Measurements from ENCODE around the gene TMEM126A.

The TMEM126A gene

DNA sequence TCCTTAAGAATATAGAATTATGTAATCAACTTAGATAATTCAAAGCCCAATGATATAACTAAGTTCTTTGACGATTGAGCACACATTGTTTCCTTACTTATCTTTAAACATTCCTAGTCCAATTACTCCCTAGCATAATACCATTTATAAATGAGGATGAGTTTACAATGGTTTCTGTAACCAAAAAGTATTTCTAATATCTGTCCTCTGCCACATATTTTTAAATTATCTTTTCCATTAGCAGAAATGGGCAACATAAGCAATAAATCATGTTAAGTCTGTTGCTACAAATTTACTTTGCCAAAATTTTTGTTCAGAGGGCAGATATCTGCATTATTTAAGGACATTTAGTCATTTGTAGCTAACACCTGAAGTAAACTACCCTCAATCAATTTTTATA lies 10.4 kb downstream of the TMEM126A start:
- Histone ChIP-seq H3K14ac (ENCODE audit: low read length) (no peak overlapping the region), H3K18ac (ENCODE audit: low read length) (no peak overlapping the region), H2AK5ac (ENCODE audit: low read length) (no peak overlapping the region), H2BK5ac (ENCODE audit: low read depth, low read length, poor library complexity) (no peak overlapping the region), H3K4me2 (ENCODE audit: low read length) (no peak overlapping the region), H2AFZ (ENCODE audit: insufficient read depth, low read length, poor library complexity) (no peak overlapping the region), H3K27me3 (ENCODE audit: insufficient read depth, low read length) (no peaks in the 10 kb centered on the region), H3K9me3 (ENCODE audit: insufficient read depth, low read depth, low read length) (no peaks in the 10 kb centered on the region), H2BK12ac (ENCODE audit: low read length) (no peak overlapping the region), H3K79me2 (ENCODE audit: control insufficient read depth, insufficient read depth, low read length, poor library complexity) (peaks cover 3% of the 10 kb centered on the region), H2BK120ac (ENCODE audit: insufficient read depth, low read length, poor library complexity) (no peak overlapping the region), H4K8ac (ENCODE audit: low read depth, low read length) (no peak overlapping the region), H3K4me3 (ENCODE audit: low read depth, low read length) (no peak overlapping the region), H3K23ac (ENCODE audit: low read length) (no peak overlapping the region), H3K27ac (ENCODE audit: low read depth, low read length) (no peak overlapping the region), H3K4ac (ENCODE audit: low read depth, low read length) (no peak overlapping the region), H3K36me3 (ENCODE audit: control insufficient read depth in 1 of 2, insufficient read depth in 2 of 2, low read length in 2 of 2) (peaks cover 0 to 4% of the 10 kb centered on the region in 2 experiments), H3K4me1 (ENCODE audit: control insufficient read depth in 1 of 2, insufficient read depth in 2 of 2, low read length in 2 of 2) (no peaks in the 10 kb centered on the region), H4K12ac (ENCODE audit: low read depth, low read length) (no peak overlapping the region), H3K79me1 (ENCODE audit: low read length) (no peaks in the 10 kb centered on the region), H4K91ac (ENCODE audit: low read depth, low read length) (no peak overlapping the region), H3K9ac (ENCODE audit: low read length) (no peak overlapping the region)
- no CpG with 5 or more reads among the region's 1 CpG for WGBS (ENCODE audit: extremely low coverage, insufficient coverage, insufficient read length)
- no peak for DNase-seq

- Histone ChIP-seq H3K79me1 (ENCODE audit: low read length) (peaks cover 11% of the 10 kb centered on the region), H2BK5ac (ENCODE audit: low read depth, low read length, poor library complexity) (no peak overlapping the region), H3K14ac (ENCODE audit: low read length) (no peak overlapping the region), H3K36me3 (ENCODE audit: control insufficient read depth in 1 of 2, insufficient read depth in 2 of 2, low read length in 2 of 2) (peaks cover 0 to 1% of the 10 kb centered on the region in 2 experiments), H3K9me3 (ENCODE audit: insufficient read depth, low read depth, low read length) (no peaks in the 10 kb centered on the region), H3K4ac (ENCODE audit: low read depth, low read length) (peak overlapping the region; percentile 97), H3K79me2 (ENCODE audit: control insufficient read depth, insufficient read depth, low read length, poor library complexity) (peaks cover 17% of the 10 kb centered on the region), H2BK120ac (ENCODE audit: insufficient read depth, low read length, poor library complexity) (no peak overlapping the region), H3K4me1 (ENCODE audit: control insufficient read depth in 1 of 2, insufficient read depth in 2 of 2, low read length in 2 of 2) (no peaks in the 10 kb centered on the region), H4K91ac (ENCODE audit: low read depth, low read length) (no peak overlapping the region), H3K23ac (ENCODE audit: low read length) (no peak overlapping the region), H4K8ac (ENCODE audit: low read depth, low read length) (no peak overlapping the region), H3K9ac (ENCODE audit: low read length) (no peak overlapping the region), H2AFZ (ENCODE audit: insufficient read depth, low read length, poor library complexity) (no peak overlapping the region), H2BK12ac (ENCODE audit: low read length) (no peak overlapping the region), H4K12ac (ENCODE audit: low read depth, low read length) (no peak overlapping the region), H3K27me3 (ENCODE audit: insufficient read depth, low read length) (no peaks in the 10 kb centered on the region), H2AK5ac (ENCODE audit: low read length) (no peak overlapping the region), H3K4me3 (ENCODE audit: low read depth, low read length) (no peak overlapping the region), H3K27ac (ENCODE audit: low read depth, low read length) (no peak overlapping the region), H3K4me2 (ENCODE audit: low read length) (peak overlapping the region; percentile 47), H3K18ac (ENCODE audit: low read length) (no peak overlapping the region)
- no CpG with 5 or more reads among the region's 4 CpGs for WGBS (ENCODE audit: extremely low coverage, insufficient coverage, insufficient read length)
- DNase-seq = no peak
Observed at GRCh38 chr11:85661972-85662664, 14.4 kb downstream of the TMEM126A start.

DNA sequence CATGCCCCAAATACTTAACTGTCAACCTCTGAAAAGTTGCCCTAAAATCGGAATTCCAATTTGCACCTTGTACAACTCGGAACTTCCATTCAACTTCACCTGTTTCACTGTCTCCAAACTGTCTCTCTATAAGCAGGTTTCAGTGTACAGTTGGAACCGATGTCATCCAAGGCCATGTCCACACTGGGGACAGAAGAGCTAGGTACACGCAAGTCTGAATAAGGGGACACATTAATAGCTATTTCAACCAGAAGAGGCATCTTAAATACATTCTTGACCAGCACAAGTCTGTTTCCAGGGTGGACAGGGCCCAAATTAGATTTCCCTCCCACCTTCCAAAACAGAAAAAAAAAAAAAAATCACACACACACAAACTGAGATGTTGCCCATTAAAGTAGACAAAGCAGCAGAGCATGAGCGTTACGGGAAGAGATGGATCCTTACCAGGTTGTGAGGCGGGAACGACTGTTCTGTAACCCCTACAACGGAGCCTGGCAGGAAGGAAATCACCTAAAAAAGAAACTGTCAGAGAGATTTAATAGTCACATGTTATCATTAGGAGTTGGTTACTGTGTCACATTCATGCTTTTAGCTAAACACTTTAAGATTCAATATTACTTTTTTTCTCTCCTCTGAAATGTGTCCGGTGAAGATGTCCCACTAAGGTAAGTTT lies 15.4 kb downstream of the TMEM126A start:
- no CpG with 5 or more reads among the region's 10 CpGs for WGBS (ENCODE audit: extremely low coverage, insufficient coverage, insufficient read length)
- peak overlapping the region; percentile 98 for H3K4ac ChIP-seq (ENCODE audit: low read depth, low read length)
- peak overlapping the region; percentile 11 for H3K23ac ChIP-seq (ENCODE audit: low read length)
- peak overlapping the region; percentile 94 for H3K4me3 ChIP-seq (ENCODE audit: low read depth, low read length)
- H3K27ac ChIP-seq (ENCODE audit: low read depth, low read length) = no peak overlapping the region
- H4K91ac ChIP-seq (ENCODE audit: low read depth, low read length) = no peak overlapping the region
- no peak for DNase-seq
- H3K79me1 ChIP-seq (ENCODE audit: low read length) = peaks cover 11% of the 10 kb centered on the region
- peak overlapping the region; percentile 98 for H3K9ac ChIP-seq (ENCODE audit: low read length)
- H3K79me2 ChIP-seq (ENCODE audit: control insufficient read depth, insufficient read depth, low read length, poor library complexity) = peaks cover 17% of the 10 kb centered on the region
- H2AFZ ChIP-seq (ENCODE audit: insufficient read depth, low read length, poor library complexity) = no peak overlapping the region
- no peaks in the 10 kb centered on the region for H3K27me3 ChIP-seq (ENCODE audit: insufficient read depth, low read length)
- H3K36me3 ChIP-seq (ENCODE audit: control insufficient read depth in 1 of 2, insufficient read depth in 2 of 2, low read length in 2 of 2) = no peaks in the 10 kb centered on the region
- no peak overlapping the region for H3K18ac ChIP-seq (ENCODE audit: low read length)
- no peaks in the 10 kb centered on the region for H3K9me3 ChIP-seq (ENCODE audit: insufficient read depth, low read depth, low read length)
- no peak overlapping the region for H2AK5ac ChIP-seq (ENCODE audit: low read length)
- no peaks in the 10 kb centered on the region for H3K4me1 ChIP-seq (ENCODE audit: control insufficient read depth in 1 of 2, insufficient read depth in 2 of 2, low read length in 2 of 2)
- H3K4me2 ChIP-seq (ENCODE audit: low read length) = peak overlapping the region; percentile 89
- H2BK5ac ChIP-seq (ENCODE audit: low read depth, low read length, poor library complexity) = no peak overlapping the region
- H2BK120ac ChIP-seq (ENCODE audit: insufficient read depth, low read length, poor library complexity) = no peak overlapping the region
- no peak overlapping the region for H4K12ac ChIP-seq (ENCODE audit: low read depth, low read length)
- H2BK12ac ChIP-seq (ENCODE audit: low read length) = no peak overlapping the region
- no peak overlapping the region for H3K14ac ChIP-seq (ENCODE audit: low read length)
- no peak overlapping the region for H4K8ac ChIP-seq (ENCODE audit: low read depth, low read length)

DNA sequence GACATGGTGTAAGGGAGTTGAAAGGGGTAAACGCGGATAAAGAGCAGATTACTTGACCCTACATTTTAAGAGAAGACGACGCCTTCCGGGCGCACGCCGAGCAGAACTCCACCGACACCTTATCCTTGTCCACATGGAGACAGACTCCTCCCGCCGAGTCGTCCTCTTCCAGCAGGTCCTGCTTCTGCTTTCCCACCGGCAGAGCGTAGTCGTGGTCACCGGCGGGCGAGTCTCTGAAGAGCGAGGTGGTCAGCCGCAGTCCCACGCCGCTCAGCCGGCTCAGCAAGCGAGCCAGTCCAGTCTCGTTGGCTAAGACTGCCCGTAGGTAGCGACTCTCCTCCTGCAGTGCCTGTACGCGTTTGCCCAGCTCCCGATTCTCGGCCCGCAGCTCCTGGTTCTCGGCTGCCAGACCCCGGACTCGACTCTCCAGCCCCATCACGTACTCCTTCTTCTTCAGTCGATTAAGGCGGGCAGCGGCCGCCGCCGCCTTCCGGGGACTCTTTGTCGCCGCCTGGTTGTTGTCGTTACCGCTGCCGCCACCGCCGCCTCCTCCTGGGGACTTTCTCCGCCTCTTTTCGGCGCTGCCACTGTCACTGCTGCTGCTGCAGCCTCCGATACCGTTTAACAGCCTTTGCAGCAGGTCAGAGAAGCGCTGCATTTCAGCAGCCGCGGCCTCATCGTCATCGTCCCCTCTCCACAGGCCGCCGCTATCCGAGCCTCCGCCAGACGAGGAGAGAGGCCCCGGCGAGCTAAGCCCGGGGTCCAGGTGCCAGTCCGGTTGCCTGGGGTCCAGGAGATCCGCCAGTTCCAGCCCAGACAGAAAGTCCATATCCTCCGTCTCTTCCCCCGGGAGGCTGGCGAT lies 16.2 kb downstream of the TMEM126A start:
- peak overlapping the region; percentile 88 for H2AK5ac ChIP-seq (ENCODE audit: low read length)
- H2BK120ac ChIP-seq (ENCODE audit: insufficient read depth, low read length, poor library complexity) = peak overlapping the region; percentile 89
- H3K18ac ChIP-seq (ENCODE audit: low read length) = peak overlapping the region; percentile 19
- no peaks in the 10 kb centered on the region for H3K36me3 ChIP-seq (ENCODE audit: control insufficient read depth in 1 of 2, insufficient read depth in 2 of 2, low read length in 2 of 2)
- no peaks in the 10 kb centered on the region for H3K27me3 ChIP-seq (ENCODE audit: insufficient read depth, low read length)
- peak overlapping the region; percentile 67 for H4K91ac ChIP-seq (ENCODE audit: low read depth, low read length)
- no peak overlapping the region for H3K23ac ChIP-seq (ENCODE audit: low read length)
- H4K12ac ChIP-seq (ENCODE audit: low read depth, low read length) = peak overlapping the region; percentile 92
- H3K79me1 ChIP-seq (ENCODE audit: low read length) = peaks cover 11% of the 10 kb centered on the region
- H3K14ac ChIP-seq (ENCODE audit: low read length) = peak overlapping the region; percentile 93
- no CpG with 5 or more reads among the region's 73 CpGs for WGBS (ENCODE audit: extremely low coverage, insufficient coverage, insufficient read length)
- peak overlapping the region; percentile 98 for H3K9ac ChIP-seq (ENCODE audit: low read length)
- peak overlapping the region; percentile 98 for H3K4ac ChIP-seq (ENCODE audit: low read depth, low read length)
- no peaks in the 10 kb centered on the region for H3K9me3 ChIP-seq (ENCODE audit: insufficient read depth, low read depth, low read length)
- H3K4me2 ChIP-seq (ENCODE audit: low read length) = peak overlapping the region; percentile 89
- H2AFZ ChIP-seq (ENCODE audit: insufficient read depth, low read length, poor library complexity) = no peak overlapping the region
- peak overlapping the region; percentile 10 for H2BK12ac ChIP-seq (ENCODE audit: low read length)
- no peaks in the 10 kb centered on the region for H3K4me1 ChIP-seq (ENCODE audit: control insufficient read depth in 1 of 2, insufficient read depth in 2 of 2, low read length in 2 of 2)
- peak overlapping the region; percentile 74 for H2BK5ac ChIP-seq (ENCODE audit: low read depth, low read length, poor library complexity)
- H3K27ac ChIP-seq (ENCODE audit: low read depth, low read length) = peak overlapping the region; percentile 92
- H3K4me3 ChIP-seq (ENCODE audit: low read depth, low read length) = peak overlapping the region; percentile 94
- peak overlapping the region; percentile 67 for H4K8ac ChIP-seq (ENCODE audit: low read depth, low read length)
- H3K79me2 ChIP-seq (ENCODE audit: control insufficient read depth, insufficient read depth, low read length, poor library complexity) = peaks cover 17% of the 10 kb centered on the region
- DNase-seq = peak; percentile 71 to 80
